Loucy (cell line): ENCODE results near the gene TMEM233.

Source experiments
- H2AFZ ChIP-seq: fragments of 200-600 bp; sonication (generic); 2 replicates; pipeline ENCODE4 v1.6.0; 2016; ENCODE audit warnings: antibody characterized with exemption, mild to moderate bottlenecking, low read length, moderate library complexity
- H3F3A ChIP-seq: fragments of 200-600 bp; 2 replicates; pipeline ENCODE4 v1.6.0; 2016; ENCODE audit warnings: antibody characterized with exemption, low read depth, mild to moderate bottlenecking
- H3K27me3 ChIP-seq: fragments of 200-600 bp; sonication (generic); 2 replicates; pipeline ENCODE4 v1.6.1; 2014; ENCODE audit warnings: low read length, mild to moderate bottlenecking; ENCODE audit not compliant: insufficient read depth, poor library complexity, severe bottlenecking
- H3K36me3 ChIP-seq: fragments of 200-600 bp; sonication (generic); 2 replicates; pipeline ENCODE4 v1.6.1; 2016; ENCODE audit warnings: low read length; ENCODE audit not compliant: insufficient read depth
- H3K4me1 ChIP-seq: fragments of 200-600 bp; sonication (generic); 2 replicates; pipeline ENCODE4 v1.5.1; 2014; ENCODE audit warnings: low read length, mild to moderate bottlenecking; ENCODE audit not compliant: insufficient read depth, poor library complexity, severe bottlenecking
- H3K4me2 ChIP-seq: fragments of 200-600 bp; sonication (generic); 2 replicates; pipeline ENCODE4 v1.6.0; 2014; ENCODE audit warnings: antibody characterized with exemption, low read length, low read depth, mild to moderate bottlenecking; ENCODE audit not compliant: poor library complexity, severe bottlenecking
- H3K4me3 ChIP-seq: fragments of 200-600 bp; sonication (generic); 2 replicates; pipeline ENCODE4 v1.5.1; 2014; ENCODE audit warnings: low read length, mild to moderate bottlenecking, mixed read lengths; ENCODE audit not compliant: poor library complexity, severe bottlenecking
- H3K79me2 ChIP-seq: fragments of 200-600 bp; sonication (generic); 2 replicates; pipeline ENCODE4 v1.6.1; 2014; ENCODE audit warnings: low read length; ENCODE audit not compliant: insufficient read depth
- H3K9ac ChIP-seq: fragments of 200-600 bp; sonication (generic); 2 replicates; pipeline ENCODE4 v1.6.0; 2014; ENCODE audit warnings: mild to moderate bottlenecking, low read depth, low read length, moderate library complexity; ENCODE audit not compliant: poor library complexity, severe bottlenecking
- H3K9me2 ChIP-seq: fragments of 200-600 bp; sonication (generic); replicated peaks from 2 replicates; pipeline ENCODE4 v1.6.1; 2016; ENCODE audit warnings: low read depth, low read length, mixed read lengths
- H3K9me3 ChIP-seq: fragments of 200-600 bp; sonication (generic); 2 replicates; pipeline ENCODE4 v1.6.1; 2014; ENCODE audit warnings: mild to moderate bottlenecking, antibody characterized with exemption, low read length, low read depth; ENCODE audit not compliant: insufficient read depth
- H4K20me1 ChIP-seq: fragments of 200-600 bp; sonication (generic); 2 replicates; pipeline ENCODE4 v1.6.0; 2014; ENCODE audit warnings: antibody characterized with exemption, low read length, mild to moderate bottlenecking; ENCODE audit not compliant: insufficient read depth, poor library complexity, severe bottlenecking
- CTCF ChIP-seq: fragments of 200-600 bp; sonication (generic); conservative IDR thresholded peaks from 2 replicates; pipeline ENCODE4 v1.5.1; 2014; ENCODE audit warnings: mild to moderate bottlenecking, antibody characterized with exemption, low read length
- EZH2phosphoT487 ChIP-seq: fragments of 200-600 bp; IDR thresholded peaks from 2 replicates; pipeline ENCODE4 v1.6.1; 2018; ENCODE audit warnings: antibody characterized with exemption, mild to moderate bottlenecking, moderate library complexity, borderline replicate concordance

The TMEM233 gene

GRCh38 chr12:119589097-119589496 lies 4.5 kb upstream of the TMEM233 start:
- Histone ChIP-seq H3K27me3 (no peaks in the 10 kb centered on the region), H3K9ac (no peak overlapping the region), H3K36me3 (no peaks in the 10 kb centered on the region), H3F3A (no peaks in the 10 kb centered on the region), H4K20me1 (no peaks in the 10 kb centered on the region), H2AFZ (no peak overlapping the region), H3K9me3 (no peaks in the 10 kb centered on the region), H3K4me2 (no peak overlapping the region), H3K9me2 (no peaks in the 10 kb centered on the region), H3K4me1 (no peaks in the 10 kb centered on the region), H3K79me2 (no peaks in the 10 kb centered on the region), H3K4me3 (no peak overlapping the region)
- TF ChIP-seq EZH2phosphoT487 (no peak), CTCF (no peak)

- no peak overlapping the region for H3K9ac ChIP-seq
- H2AFZ ChIP-seq, result no peak overlapping the region
- no peaks in the 10 kb centered on the region for H3K4me1 ChIP-seq
- no peaks in the 10 kb centered on the region for H3K27me3 ChIP-seq
- no peaks in the 10 kb centered on the region for H3K9me3 ChIP-seq
- no peak overlapping the region for H3K4me2 ChIP-seq
- TF ChIP-seq EZH2phosphoT487, result no peak
- TF ChIP-seq CTCF, result no peak
- no peaks in the 10 kb centered on the region for H3K79me2 ChIP-seq
- H3F3A ChIP-seq, result no peaks in the 10 kb centered on the region
- no peaks in the 10 kb centered on the region for H4K20me1 ChIP-seq
- H3K36me3 ChIP-seq, result no peaks in the 10 kb centered on the region
- H3K9me2 ChIP-seq, result no peaks in the 10 kb centered on the region
- H3K4me3 ChIP-seq, result no peak overlapping the region
Observed at GRCh38 chr12:119589634-119590033, 3.9 kb upstream of the TMEM233 start.

- Histone ChIP-seq H3K4me3 (no peak overlapping the region), H3K36me3 (no peaks in the 10 kb centered on the region), H3K9ac (no peak overlapping the region), H3K4me1 (no peaks in the 10 kb centered on the region), H2AFZ (no peak overlapping the region), H3K9me2 (no peaks in the 10 kb centered on the region), H3F3A (no peaks in the 10 kb centered on the region), H3K27me3 (no peaks in the 10 kb centered on the region), H4K20me1 (no peaks in the 10 kb centered on the region), H3K9me3 (no peaks in the 10 kb centered on the region), H3K79me2 (no peaks in the 10 kb centered on the region), H3K4me2 (no peak overlapping the region)
- TF ChIP-seq EZH2phosphoT487, result no peak
- no peak for TF ChIP-seq CTCF
Observed at GRCh38 chr12:119592232-119592631, 1.3 kb upstream of the TMEM233 start.
